ENCODE measurements around the gene DISC1. TPM values are rescaled to one million over a fixed set of nuclear protein-coding genes. Genes with fewer than 3 reads are reported as not detected.

Gene DISC1
- total RNA-seq, 2 experiments from 2014 or later = 19.8 to 20.0 TPM

GRCh38 chr1:231924180-231924579 lies 297.6 kb downstream of the DISC1 start:
- H3K36me3 Mint-ChIP-seq (ENCODE audit: low read depth) = peaks cover 7% of the 10 kb centered on the region
- no peaks in the 10 kb centered on the region for H3K9me3 ChIP-seq (ENCODE audit: control insufficient read depth in 1 of 2, insufficient read depth in 1 of 2, low read length in 2 of 2)
- ChIA-PET CTCF (no interaction called here), POLR2A (no interaction called here)
- no peak for ATAC-seq (ENCODE audit: poor library complexity)
- H3K27ac ChIP-seq (ENCODE audit: low read depth in 1 of 2, low read length in 2 of 2) = no peak overlapping the region
- TF ChIP-seq, protein P1, sequence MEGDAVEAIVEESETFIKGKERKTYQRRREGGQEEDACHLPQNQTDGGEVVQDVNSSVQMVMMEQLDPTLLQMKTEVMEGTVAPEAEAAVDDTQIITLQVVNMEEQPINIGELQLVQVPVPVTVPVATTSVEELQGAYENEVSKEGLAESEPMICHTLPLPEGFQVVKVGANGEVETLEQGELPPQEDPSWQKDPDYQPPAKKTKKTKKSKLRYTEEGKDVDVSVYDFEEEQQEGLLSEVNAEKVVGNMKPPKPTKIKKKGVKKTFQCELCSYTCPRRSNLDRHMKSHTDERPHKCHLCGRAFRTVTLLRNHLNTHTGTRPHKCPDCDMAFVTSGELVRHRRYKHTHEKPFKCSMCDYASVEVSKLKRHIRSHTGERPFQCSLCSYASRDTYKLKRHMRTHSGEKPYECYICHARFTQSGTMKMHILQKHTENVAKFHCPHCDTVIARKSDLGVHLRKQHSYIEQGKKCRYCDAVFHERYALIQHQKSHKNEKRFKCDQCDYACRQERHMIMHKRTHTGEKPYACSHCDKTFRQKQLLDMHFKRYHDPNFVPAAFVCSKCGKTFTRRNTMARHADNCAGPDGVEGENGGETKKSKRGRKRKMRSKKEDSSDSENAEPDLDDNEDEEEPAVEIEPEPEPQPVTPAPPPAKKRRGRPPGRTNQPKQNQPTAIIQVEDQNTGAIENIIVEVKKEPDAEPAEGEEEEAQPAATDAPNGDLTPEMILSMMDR (IDR thresholded peaks at IDR 0.05) = no peak
- no peaks in the 10 kb centered on the region for H3K36me3 ChIP-seq (ENCODE audit: insufficient read depth, low read length)
- no peak overlapping the region for H3K4me3 Mint-ChIP-seq
- no peaks in the 10 kb centered on the region for H3K27me3 Mint-ChIP-seq
- DNase-seq = no peak
- no peaks in the 10 kb centered on the region for H3K9me3 Mint-ChIP-seq
- H3K4me3 ChIP-seq (ENCODE audit: low read length) = no peak overlapping the region
- peaks cover 64% of the 10 kb centered on the region for H3K4me1 Mint-ChIP-seq (ENCODE audit: low read depth)
- H3K4me1 ChIP-seq (ENCODE audit: insufficient read depth, low read length) = peaks cover 25% of the 10 kb centered on the region
- no peaks in the 10 kb centered on the region for H3K27me3 ChIP-seq (ENCODE audit: control insufficient read depth in 1 of 2, insufficient read depth in 2 of 2, low read length in 2 of 2)
- intact Hi-C loops (cut with DNase I, micrococcal nuclease) = no loop called here
- H3K27ac Mint-ChIP-seq = no peak overlapping the region

GRCh38 chr1:231925864-231926263 lies 299.3 kb downstream of the DISC1 start:
- intact Hi-C loops (cut with DNase I, micrococcal nuclease) = no loop called here
- Mint-ChIP-seq H3K27ac (no peak overlapping the region), H3K4me1 (ENCODE audit: low read depth) (peaks cover 66% of the 10 kb centered on the region), H3K27me3 (no peaks in the 10 kb centered on the region), H3K9me3 (no peaks in the 10 kb centered on the region), H3K4me3 (no peak overlapping the region), H3K36me3 (ENCODE audit: low read depth) (peaks cover 13% of the 10 kb centered on the region)
- TF ChIP-seq, protein P1 (IDR thresholded peaks at IDR 0.05) = no peak
- ChIA-PET CTCF (no interaction called here), POLR2A (no interaction called here)
- DNase-seq = no peak
- Histone ChIP-seq H3K9me3 (ENCODE audit: control insufficient read depth in 1 of 2, insufficient read depth in 1 of 2, low read length in 2 of 2) (no peaks in the 10 kb centered on the region), H3K27me3 (ENCODE audit: control insufficient read depth in 1 of 2, insufficient read depth in 2 of 2, low read length in 2 of 2) (no peaks in the 10 kb centered on the region), H3K36me3 (ENCODE audit: insufficient read depth, low read length) (no peaks in the 10 kb centered on the region), H3K4me3 (ENCODE audit: low read length) (no peak overlapping the region), H3K4me1 (ENCODE audit: insufficient read depth, low read length) (peaks cover 25% of the 10 kb centered on the region), H3K27ac (ENCODE audit: low read depth in 1 of 2, low read length in 2 of 2) (no peak overlapping the region)
- no peak for ATAC-seq (ENCODE audit: poor library complexity)

DNA sequence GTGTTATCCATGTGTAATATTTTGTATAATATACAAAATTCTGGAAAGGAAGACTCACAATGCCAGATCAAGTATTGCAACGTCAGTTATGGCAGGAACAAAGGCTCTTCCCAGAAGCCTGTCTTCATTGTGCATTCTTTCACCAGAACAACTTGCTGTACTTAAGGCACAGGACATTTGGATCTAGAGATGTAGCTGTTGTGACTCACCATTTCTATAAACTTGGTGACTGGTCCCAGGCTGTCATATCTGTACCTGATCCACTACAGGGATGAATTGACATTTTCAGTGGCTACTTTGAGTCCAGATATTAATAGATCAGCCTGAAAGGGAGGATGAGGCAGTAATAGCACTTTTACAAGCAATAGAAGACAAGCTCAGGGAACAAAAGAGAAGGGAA lies 299.8 kb downstream of the DISC1 start:
- Histone ChIP-seq H3K27ac (ENCODE audit: low read depth in 1 of 2, low read length in 2 of 2) (no peak overlapping the region), H3K4me3 (ENCODE audit: low read length) (no peak overlapping the region), H3K36me3 (ENCODE audit: insufficient read depth, low read length) (no peaks in the 10 kb centered on the region), H3K9me3 (ENCODE audit: control insufficient read depth in 1 of 2, insufficient read depth in 1 of 2, low read length in 2 of 2) (no peaks in the 10 kb centered on the region), H3K27me3 (ENCODE audit: control insufficient read depth in 1 of 2, insufficient read depth in 2 of 2, low read length in 2 of 2) (no peaks in the 10 kb centered on the region), H3K4me1 (ENCODE audit: insufficient read depth, low read length) (peaks cover 27% of the 10 kb centered on the region)
- DNase-seq (no peak), ATAC-seq (ENCODE audit: poor library complexity) (no peak)
- intact Hi-C loops (cut with DNase I, micrococcal nuclease) = no loop called here
- TF ChIP-seq, protein P1 (IDR thresholded peaks at IDR 0.05) = no peak
- peaks cover 13% of the 10 kb centered on the region for H3K36me3 Mint-ChIP-seq (ENCODE audit: low read depth)
- H3K27ac Mint-ChIP-seq = no peak overlapping the region
- H3K4me1 Mint-ChIP-seq (ENCODE audit: low read depth) = peaks cover 62% of the 10 kb centered on the region
- CTCF ChIA-PET = no interaction called here
- no peaks in the 10 kb centered on the region for H3K9me3 Mint-ChIP-seq
- no peaks in the 10 kb centered on the region for H3K27me3 Mint-ChIP-seq
- H3K4me3 Mint-ChIP-seq = no peak overlapping the region
- POLR2A ChIA-PET = no interaction called here

Measured in CD4-positive, alpha-beta T cell (primary cell).